HG03442 (cell line): ENCODE data around the gene RNU1-3.
"Not testable (repeated sequence)": the region's sequence is repeated elsewhere in the genome, so short reads cannot be mapped to it uniquely, and the experiment has no call there.

Experiments used
- ATAC-seq: cut with Tn5 transposase; IDR thresholded peaks from one replicate; pipeline ENCODE4 v1.9.1; 2021; ENCODE audit warnings: mild to moderate bottlenecking, moderate library complexity; ENCODE audit not compliant: unreplicated experiment

The RNU1-3 gene

GRCh38 chr1:16696507-16697150, 29.9 kb upstream of the RNU1-3 start:
- not testable (repeated sequence) for ATAC-seq

- not testable (repeated sequence) for ATAC-seq
Observed at GRCh38 chr1:16694308-16694702, 27.6 kb upstream of the RNU1-3 start.

GRCh38 chr1:16693449-16694307, 26.9 kb upstream of the RNU1-3 start:
- not testable (repeated sequence) for ATAC-seq

- ATAC-seq: not testable (repeated sequence)
Observed at GRCh38 chr1:16692717-16693448, 26.1 kb upstream of the RNU1-3 start.

- not testable (repeated sequence) for ATAC-seq
Observed at GRCh38 chr1:16692283-16692682, 25.5 kb upstream of the RNU1-3 start.

DNA sequence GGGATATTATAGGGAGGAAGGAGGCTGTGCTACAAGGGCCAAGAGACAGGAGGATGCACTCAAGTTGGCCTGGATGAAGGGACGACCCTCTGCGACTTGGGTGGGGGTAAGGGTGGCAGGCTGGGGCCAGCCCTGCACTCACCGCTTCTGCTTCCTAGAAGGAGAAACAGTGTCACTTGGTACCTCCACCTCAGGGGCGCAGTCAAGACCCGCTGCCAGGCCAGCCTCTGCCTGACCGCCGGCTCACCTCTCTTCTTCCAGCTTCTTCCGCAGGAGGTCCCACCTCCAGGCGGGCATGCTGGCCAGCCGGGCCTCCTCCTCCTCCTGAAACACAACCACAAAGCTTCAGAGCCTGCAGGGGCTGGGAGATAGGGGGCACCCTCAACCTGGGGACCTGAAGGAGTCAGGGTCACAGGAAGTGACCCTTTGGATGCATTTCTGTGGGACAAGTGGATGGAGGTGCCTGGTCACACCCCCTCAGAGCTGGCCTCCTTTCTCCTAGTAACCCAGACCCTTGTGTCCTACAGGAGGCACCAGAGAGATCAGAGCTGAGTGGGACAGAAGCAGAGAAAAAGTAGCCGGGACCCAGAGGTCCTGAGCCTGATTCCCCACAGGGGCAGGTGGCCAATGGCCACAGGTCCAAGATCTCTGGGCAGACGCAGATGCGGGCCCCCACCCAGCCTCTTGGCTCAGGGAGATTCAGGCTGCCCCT, 24.4 kb upstream of the RNU1-3 start:
- not testable (repeated sequence) for ATAC-seq

DNA sequence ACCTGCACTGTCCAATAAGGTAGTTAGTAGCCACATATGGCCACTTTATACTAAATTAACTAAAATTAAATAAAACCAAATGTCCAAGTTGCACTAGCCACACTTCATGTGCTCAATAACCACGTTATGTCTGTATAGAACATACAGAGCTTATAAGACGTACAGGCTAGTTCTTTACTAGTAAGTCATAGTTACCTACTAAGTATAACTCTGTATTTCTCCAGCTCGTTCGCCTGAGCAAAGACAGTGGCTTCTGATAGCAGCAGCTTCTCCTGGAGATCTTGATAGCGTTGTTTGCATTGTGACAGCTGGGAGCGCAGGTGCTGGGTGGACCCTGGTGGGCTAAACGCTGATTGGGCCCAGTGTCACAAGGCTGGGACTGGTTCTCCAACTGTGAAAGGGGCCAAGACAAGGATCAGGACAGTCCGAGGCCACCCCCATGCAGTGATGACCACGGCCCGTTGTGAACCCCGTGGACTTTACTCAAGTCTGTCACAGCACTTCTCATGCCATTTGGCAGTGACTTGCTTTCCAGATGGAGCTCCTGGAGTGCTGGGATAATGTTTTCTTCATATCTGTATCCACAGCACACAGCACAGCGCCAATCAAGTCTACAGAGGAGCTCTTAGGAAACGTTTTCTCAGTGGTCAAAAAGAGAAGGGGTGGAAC, 20.5 kb upstream of the RNU1-3 start:
- not testable (repeated sequence) for ATAC-seq

DNA sequence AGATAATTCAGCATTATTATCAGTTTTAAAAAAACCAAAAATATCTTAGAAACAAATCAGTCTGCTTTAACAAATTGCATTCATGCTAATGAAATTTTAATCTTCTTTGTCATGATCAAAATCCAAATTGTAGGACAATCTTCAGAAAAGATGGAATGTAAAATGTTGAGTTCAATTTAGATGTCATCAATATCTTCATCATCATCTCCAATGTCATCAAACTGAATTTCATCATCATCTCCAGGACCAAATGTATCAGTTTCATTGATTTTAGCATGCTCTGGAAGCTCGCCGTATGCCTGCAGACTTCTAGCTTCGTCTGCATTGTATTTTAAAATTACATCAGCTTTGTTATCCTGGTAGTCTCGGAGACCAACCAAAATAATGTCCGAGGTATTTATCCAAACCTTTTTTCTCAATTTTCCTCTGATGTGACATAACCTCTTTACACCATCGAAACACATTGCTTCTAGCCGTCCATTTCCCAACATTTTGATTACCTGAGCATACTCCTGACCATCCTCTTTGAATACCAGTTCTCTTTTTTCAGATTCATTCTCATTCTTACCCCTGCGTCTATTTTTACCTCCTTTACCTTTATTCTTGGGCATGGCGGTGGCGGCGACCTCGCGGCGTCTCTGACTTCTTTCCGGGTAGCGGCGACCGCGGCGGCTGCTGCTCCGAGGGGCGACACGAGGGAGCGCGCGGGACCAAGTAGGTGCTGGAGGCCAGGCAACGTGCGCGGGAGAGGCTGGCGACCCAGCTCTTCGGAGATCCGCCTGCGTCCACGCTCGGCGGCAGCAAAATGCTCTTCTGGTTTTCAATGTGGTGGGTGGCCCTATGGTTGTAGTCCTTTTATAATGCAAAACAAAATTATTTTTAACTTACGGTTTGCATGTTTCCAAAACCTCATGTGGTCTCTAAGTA, 19.0 kb upstream of the RNU1-3 start:
- ATAC-seq: not testable (repeated sequence)

GRCh38 chr1:16684738-16685337, 18.1 kb upstream of the RNU1-3 start:
- not testable (repeated sequence) for ATAC-seq

GRCh38 chr1:16684152-16684551, 17.4 kb upstream of the RNU1-3 start:
- ATAC-seq: not testable (repeated sequence)

GRCh38 chr1:16682803-16683202, 16.1 kb upstream of the RNU1-3 start:
- not testable (repeated sequence) for ATAC-seq

DNA sequence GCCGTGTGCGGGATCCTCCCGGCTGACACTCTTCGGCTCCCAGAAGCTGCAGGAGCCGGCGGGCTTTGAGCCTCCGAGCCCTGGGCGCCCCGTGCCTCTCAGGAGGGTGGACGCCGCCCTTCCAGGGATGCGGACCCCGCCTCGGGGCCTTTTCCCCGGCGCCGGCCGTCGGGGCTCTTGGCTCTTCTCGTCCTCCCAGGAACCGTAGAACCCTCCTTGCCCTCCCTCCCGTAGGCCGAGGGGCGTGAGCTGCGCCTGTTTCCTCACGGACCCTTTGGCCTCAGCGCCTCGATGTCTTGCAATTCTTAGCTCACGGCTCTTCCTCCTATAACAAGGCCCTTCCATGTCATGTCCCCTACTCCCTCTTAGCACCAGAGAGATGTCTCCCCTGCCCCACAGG, 13.6 kb upstream of the RNU1-3 start:
- not testable (repeated sequence) for ATAC-seq

DNA sequence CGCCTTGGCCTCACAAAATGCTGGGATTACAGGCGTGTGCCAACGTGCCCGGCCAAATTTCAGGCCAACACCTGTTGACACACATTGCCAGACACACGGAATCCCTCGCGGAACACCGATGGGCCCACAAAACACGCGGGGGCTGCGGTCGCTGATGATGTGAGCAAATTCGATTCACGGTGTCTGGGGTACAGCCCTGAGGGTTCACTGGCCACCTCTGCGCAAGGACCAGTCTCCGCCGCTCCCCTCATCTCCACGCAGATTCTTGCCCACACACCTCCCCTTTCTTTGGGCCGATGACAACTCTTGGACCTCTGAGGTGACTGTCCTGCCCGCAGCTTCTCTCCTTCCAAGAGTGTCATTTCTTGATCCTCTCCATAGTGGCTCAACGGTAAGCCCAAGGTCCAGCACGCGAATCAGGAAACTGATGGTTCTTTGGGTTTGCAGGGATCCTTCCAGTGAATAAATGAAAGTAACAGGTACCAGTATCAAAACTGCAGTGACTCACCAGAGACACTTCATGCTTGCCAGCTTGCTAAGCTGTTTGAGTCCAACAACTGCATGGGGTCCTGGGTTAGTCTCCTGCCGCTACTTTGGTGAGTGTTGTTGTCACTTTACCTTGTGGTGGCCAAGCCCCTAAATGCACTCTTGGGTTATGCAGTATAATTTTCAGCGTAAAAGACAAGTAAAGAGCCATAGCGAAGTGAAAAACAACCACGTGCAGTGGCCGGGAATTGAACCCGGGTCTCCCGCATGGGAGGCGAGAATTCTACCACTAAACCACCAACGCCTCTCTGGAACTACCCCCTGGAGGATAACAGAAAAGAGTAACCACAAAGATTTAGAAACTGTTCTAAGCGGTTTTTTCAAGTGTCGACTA, 11.0 kb upstream of the RNU1-3 start:
- ATAC-seq: no peak

GRCh38 chr1:16676661-16677523, 10.1 kb upstream of the RNU1-3 start:
- not testable (repeated sequence) for ATAC-seq

DNA sequence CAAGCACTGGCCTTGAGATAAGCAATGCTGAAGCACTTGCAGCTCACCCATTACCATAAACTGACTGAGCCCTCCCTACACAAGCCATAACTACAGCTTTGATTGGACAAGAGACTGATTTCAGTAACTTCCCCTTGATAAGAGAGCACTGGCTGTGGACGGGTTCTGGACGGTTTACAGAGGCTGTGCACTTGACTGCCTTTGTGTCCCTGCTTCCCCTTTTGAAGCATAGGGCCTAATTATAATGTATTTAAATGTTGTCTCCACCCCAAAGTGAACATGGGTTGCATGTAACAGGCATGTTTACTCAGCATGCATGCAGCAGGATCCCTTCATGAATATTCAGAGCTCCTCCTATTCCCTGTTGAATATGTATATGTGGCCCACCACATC, 8.4 kb upstream of the RNU1-3 start:
- not testable (repeated sequence) for ATAC-seq

GRCh38 chr1:16673976-16674375, 7.2 kb upstream of the RNU1-3 start:
- ATAC-seq: not testable (repeated sequence)

GRCh38 chr1:16665836-16666235, 912 bp downstream of the RNU1-3 start:
- ATAC-seq: not testable (repeated sequence)
